Effector memory CD4-positive, alpha-beta T cell (primary cell): ENCODE data around the gene ITIH2.
"Not testable (repeated sequence)": the region's sequence is repeated elsewhere in the genome, so short reads cannot be mapped to it uniquely, and the experiment has no call there.

ENCODE experiments used
- DNase-seq, 3 donors: peaks; one replicate each; pipeline ENCODE4 v3.0.0-alpha.2; 2020
- H3K27ac ChIP-seq: 2 replicates; pipeline ENCODE4 v1.7.0; 2013; ENCODE audit warnings: mild to moderate bottlenecking, low read length, moderate library complexity; ENCODE audit not compliant: insufficient read depth, poor library complexity, severe bottlenecking
- H3K27me3 ChIP-seq: replicated peaks from 2 replicates; pipeline ENCODE4 v1.7.0; 2013; ENCODE audit warnings: mild to moderate bottlenecking, low read length; ENCODE audit not compliant: insufficient read depth, control insufficient read depth, poor library complexity, severe bottlenecking
- H3K36me3 ChIP-seq: 2 replicates; pipeline ENCODE4 v1.7.0; 2013; ENCODE audit warnings: mild to moderate bottlenecking, low read length, moderate library complexity; ENCODE audit not compliant: control insufficient read depth, insufficient read depth
- H3K4me1 ChIP-seq: 2 replicates; pipeline ENCODE4 v1.7.0; 2013; ENCODE audit warnings: low read length, mild to moderate bottlenecking; ENCODE audit not compliant: control insufficient read depth, insufficient read depth, poor library complexity, severe bottlenecking
- H3K4me3 ChIP-seq: 2 replicates; pipeline ENCODE4 v1.7.0; 2013; ENCODE audit warnings: low read length, low read depth, mild to moderate bottlenecking; ENCODE audit not compliant: insufficient read depth, poor library complexity, severe bottlenecking
- H3K9me3 ChIP-seq: 2 replicates; pipeline ENCODE4 v1.7.0; 2013; ENCODE audit warnings: mild to moderate bottlenecking, low read length, moderate library complexity; ENCODE audit not compliant: control insufficient read depth

The ITIH2 gene

DNA sequence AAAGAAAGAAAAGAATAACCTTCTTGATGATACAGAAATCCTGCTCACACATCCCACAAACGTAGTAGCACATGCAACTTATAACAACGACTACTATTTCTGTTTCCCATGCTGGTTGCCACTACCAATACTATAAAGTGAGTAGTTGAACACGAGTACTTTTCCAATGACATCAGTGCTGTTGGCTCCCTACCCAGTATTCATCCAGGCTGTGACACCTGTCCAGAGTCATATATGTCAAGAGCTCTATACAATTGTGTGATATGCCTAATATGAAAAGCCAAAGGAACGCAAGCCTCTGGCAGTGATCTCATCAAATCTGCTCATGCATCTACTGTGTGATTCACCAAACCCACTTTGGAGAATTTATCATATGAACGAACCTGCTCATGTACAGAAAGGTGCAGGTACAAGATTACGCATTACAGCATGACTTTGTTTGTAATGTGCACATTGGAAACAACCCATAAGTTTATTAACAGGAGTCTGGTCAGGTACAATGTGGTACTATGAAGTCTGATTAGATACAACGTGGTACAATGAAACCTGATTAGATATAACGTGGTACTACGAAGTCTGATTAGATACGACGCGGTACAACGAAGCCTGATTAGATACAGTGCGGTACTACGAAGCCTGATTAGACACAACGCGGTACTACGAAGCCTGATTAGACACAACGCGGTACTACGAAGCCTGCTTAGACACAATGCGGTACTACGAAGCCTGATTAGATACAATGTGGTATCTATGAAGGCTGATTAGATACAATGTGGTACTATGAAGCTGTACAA, 30.6 kb upstream of the ITIH2 start:
- Histone ChIP-seq H3K27me3 (peaks cover 7% of the 10 kb centered on the region), H3K9me3 (no peaks in the 10 kb centered on the region), H3K4me1 (no peaks in the 10 kb centered on the region), H3K36me3 (no peaks in the 10 kb centered on the region), H3K4me3 (no peak overlapping the region), H3K27ac (no peak overlapping the region)
- no peak for DNase-seq

DNA sequence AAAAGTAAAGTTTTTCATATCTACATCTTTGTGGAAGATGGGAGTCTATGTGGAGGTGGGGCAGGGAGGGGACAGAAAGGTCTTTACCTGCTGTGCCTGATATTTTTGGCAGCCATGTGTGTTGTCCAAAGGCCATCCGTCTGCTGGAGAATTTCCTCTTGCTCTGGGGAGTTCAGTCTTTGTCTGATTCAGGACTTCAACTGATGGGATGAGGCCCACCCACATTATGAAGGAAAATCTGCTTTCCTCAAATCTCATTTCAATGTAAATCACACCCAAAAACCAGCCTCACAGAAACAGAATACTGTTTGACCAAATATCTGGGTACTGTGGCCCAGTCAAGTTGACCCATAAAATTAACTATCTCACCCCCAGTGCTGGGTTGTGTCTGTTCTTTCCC, 23.9 kb upstream of the ITIH2 start:
- Histone ChIP-seq H3K4me3 (no peak overlapping the region), H3K36me3 (no peaks in the 10 kb centered on the region), H3K4me1 (no peaks in the 10 kb centered on the region), H3K27ac (no peak overlapping the region), H3K9me3 (no peaks in the 10 kb centered on the region), H3K27me3 (no peaks in the 10 kb centered on the region)
- DNase-seq, result no peak

GRCh38 chr10:7680078-7680477, 23.0 kb upstream of the ITIH2 start:
- H3K9me3 ChIP-seq, H3K27ac ChIP-seq, DNase-seq, H3K36me3 ChIP-seq, H3K27me3 ChIP-seq, H3K4me3 ChIP-seq, H3K4me1 ChIP-seq: not testable (repeated sequence)

DNA sequence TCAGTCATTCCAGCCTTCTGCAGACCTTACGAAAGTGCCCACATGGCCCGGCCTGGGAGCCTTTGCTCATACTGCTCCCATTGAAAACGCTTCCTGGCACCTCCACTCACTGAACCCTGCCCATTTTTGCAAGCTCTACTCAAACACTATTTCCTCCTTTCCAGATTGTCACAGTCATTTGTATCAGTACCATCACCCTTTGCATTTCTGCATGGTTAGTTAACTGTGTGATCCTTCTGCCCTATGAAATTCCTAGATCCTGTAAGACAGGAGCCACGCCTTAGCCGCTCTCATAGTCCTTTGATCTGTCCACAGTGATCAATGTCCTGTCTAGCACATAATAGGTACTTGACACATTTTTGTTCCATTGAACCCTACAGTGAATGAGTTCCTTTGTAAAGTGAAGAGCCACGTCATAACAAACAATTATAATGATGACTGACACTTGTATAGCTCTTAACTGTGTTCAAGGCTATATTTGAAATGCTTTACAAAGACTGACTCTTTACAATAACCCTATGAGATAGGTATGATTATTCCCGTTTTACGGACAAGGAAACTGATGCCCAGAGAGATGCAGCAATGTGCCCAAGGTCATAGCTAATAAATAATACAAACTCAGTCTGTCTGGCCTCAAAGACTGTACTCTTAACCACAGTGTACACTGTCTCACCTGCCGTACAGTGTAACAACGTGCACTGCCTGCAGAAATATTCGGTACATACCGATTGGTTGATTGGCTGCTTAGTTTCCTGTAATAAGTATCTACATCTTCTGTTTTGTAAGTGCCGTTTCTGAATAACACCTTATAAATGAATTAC, 16.6 kb upstream of the ITIH2 start:
- no peak overlapping the region for H3K4me3 ChIP-seq
- H3K36me3 ChIP-seq, result no peaks in the 10 kb centered on the region
- H3K4me1 ChIP-seq, result no peaks in the 10 kb centered on the region
- no peaks in the 10 kb centered on the region for H3K27me3 ChIP-seq
- no peaks in the 10 kb centered on the region for H3K9me3 ChIP-seq
- no peak overlapping the region for H3K27ac ChIP-seq
- DNase-seq, result no peak

DNA sequence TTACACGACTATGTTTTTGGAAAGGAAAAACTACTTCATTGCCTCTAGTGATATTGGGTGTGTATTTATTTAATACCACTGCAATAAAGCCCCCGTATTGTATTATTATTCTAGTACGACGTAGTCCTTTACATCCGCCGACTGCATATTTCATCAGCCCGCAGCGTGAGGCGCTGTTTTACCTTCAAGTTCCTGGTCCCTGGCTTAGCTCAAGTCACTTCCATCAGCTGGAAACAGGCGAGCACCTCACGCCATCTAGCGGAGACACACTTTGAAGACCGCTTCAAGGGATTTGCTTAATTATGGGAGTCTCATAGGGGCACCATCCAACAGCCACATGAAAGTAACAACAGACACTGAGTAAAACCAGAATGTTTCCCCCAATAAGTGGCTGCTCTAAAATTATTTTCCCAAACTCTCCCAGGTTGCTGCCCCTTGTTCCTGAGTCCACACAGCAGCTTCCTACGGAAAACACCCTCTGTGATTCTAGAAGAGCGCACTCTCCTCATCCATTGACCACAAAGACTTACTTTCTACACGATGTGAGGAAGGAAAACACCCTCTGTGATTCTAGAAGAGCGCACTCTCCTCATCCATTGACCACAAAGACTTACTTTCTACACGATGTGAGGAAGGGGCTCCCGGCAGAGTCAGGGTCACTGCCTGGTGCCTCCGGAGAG, 15.7 kb upstream of the ITIH2 start:
- Histone ChIP-seq H3K4me1 (no peaks in the 10 kb centered on the region), H3K4me3 (no peak overlapping the region), H3K36me3 (no peaks in the 10 kb centered on the region), H3K27ac (no peak overlapping the region), H3K27me3 (no peaks in the 10 kb centered on the region), H3K9me3 (no peaks in the 10 kb centered on the region)
- DNase-seq, result peak; percentile 33 to 44 (median 42)

DNA sequence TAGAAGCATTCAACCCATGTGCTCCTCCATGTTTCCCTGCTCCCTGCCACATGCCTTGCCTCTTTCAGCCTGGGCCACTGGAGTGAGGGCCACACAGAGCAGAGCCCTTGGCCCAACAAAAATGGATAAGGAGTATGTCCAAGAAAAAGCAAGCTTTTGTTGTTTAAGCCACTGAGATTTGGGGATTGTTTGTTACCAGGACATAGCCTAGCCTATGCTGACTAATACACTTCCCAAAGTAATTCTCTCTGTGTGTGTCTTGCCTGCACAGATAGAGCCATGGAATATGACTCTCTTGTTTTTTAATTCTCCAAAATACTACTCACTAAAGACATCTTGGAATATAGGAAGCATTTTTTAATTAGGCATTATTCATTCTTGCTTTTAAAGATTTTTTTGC, 13.5 kb upstream of the ITIH2 start:
- H3K4me3 ChIP-seq, result no peak overlapping the region
- DNase-seq, result no peak

DNA sequence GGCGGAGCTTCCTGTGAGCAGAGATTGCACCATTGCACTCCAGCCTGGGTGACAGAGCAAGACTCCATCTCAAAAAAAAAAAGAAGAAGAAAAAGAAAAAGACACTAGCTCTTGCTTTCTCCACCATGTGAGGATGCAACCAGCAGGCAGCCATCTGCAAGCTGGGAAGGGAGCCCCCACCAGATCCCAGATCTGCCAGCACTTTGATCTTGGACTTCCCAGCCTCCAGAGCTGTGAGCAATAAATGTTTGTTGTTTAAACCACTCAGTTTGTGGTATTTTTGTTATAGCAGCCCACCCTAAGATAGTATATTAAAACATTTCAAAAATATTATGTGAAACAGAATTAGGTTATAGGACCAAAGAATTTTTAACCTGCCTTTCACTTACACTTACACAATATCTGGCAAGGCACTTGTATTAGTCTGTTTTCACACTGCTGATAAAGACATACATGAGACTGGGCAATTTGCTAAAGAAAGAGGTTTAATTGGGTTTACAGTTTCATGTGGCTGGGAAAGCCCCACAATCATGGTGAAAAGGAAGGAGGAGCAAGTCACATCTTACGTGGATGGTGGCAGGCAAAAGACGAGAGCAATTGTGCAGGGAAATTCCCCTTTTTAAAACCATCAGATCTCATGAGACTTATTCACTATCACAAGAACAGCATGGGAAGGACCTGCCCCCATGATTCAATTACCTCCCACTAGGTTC, 12.1 kb upstream of the ITIH2 start:
- not testable (repeated sequence) for H3K4me3 ChIP-seq, H3K9me3 ChIP-seq, H3K27ac ChIP-seq, DNase-seq, H3K36me3 ChIP-seq, H3K4me1 ChIP-seq, H3K27me3 ChIP-seq

More for the DNA sequence above, 13.5 kb upstream of the ITIH2 start:
- Histone ChIP-seq H3K27me3 (no peaks in the 10 kb centered on the region), H3K36me3 (no peaks in the 10 kb centered on the region), H3K27ac (no peak overlapping the region), H3K4me1 (no peaks in the 10 kb centered on the region), H3K9me3 (no peaks in the 10 kb centered on the region)

DNA sequence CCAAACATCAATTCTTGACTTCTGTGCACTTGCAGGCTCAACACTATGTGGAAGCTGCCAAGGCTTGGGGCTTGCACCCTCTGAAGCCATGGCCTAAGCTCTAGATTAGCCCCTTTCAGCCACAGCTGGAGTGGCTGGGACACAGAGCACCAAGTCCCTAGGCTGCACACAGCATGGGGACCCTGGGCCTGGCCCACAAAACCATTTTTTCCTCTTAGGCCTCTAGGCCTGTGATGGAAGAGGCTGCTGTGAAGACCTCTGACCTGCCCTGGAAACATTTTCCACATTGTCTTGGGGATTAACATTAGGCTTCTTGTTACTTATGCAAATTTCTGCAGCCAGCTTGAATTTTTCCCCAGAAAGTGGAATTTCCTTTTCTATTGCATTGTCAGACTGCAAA, 10.7 kb upstream of the ITIH2 start:
- not testable (repeated sequence) for H3K4me3 ChIP-seq, H3K27ac ChIP-seq, H3K27me3 ChIP-seq, H3K36me3 ChIP-seq, H3K4me1 ChIP-seq, H3K9me3 ChIP-seq, DNase-seq

DNA sequence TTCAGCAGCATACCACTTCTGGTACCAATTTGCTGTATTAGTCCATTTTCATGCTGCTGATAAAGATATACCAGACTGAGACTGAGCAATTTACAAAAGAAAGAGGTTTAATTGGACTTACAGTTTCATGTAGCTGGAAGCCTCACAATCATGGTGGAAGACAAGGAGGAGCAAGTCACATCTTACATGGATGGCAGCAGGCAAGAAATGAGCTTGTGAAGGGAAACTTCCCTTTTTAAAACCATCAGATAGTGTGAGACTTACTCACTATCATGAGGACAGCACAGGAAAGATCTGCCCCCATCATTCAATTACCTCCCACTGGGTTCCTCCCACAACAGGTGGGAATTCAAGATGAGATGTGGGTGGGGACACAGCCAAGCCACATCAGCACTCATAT, 9.9 kb upstream of the ITIH2 start:
- not testable (repeated sequence) for DNase-seq, H3K4me1 ChIP-seq, H3K27me3 ChIP-seq, H3K27ac ChIP-seq, H3K9me3 ChIP-seq, H3K36me3 ChIP-seq, H3K4me3 ChIP-seq
